M059J (cell line): ENCODE results near the gene VPS41. TPM values are rescaled to one million over a fixed set of nuclear protein-coding genes. Genes with fewer than 3 reads are reported as not detected.
"Not testable (repeated sequence)": the region's sequence is repeated elsewhere in the genome, so short reads cannot be mapped to it uniquely, and the experiment has no call there.

Source experiments
- DNase-seq: peaks from one replicate; pipeline ENCODE4 v3.0.0-alpha.2; 2012; ENCODE audit warnings: low read depth
- total RNA-seq: library from RNA; depleted of rRNA; stranded (reverse); fragments of >200 nt; shearing (Covaris generic); gene quantifications from 2 replicates; pipeline ENCODE4 v1.2.3, GENCODE V29; 2014

The VPS41 gene
- total RNA-seq, 1 experiment from 2014 or later: 54.9 TPM

GRCh38 chr7:38855386-38855785, 53.6 kb downstream of the VPS41 start:
- no peak for DNase-seq

GRCh38 chr7:38854947-38855346, 54.0 kb downstream of the VPS41 start:
- not testable (repeated sequence) for DNase-seq

DNA sequence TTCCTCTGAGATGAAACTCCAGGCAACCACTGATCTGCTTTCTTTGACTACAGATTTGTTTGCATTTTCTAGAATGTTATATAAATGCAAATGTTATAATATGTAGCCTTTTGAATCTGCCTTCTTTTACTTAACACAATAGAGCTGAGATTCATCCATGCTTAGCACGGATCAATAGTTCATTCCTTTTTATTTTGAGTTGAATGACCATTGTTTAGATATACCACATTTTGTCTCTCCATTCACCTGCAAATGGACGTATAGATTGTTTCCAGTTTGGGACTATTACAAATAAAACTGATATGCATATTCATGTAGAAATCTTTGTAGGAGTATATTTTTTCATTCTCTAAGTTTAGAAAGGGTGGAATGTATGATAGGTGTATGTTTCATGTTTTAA, 57.7 kb downstream of the VPS41 start:
- DNase-seq: no peak

GRCh38 chr7:38846280-38846679, 62.7 kb downstream of the VPS41 start:
- DNase-seq: no peak

- DNase-seq: no peak
Measured at GRCh38 chr7:38844952-38845563, 63.9 kb downstream of the VPS41 start.

GRCh38 chr7:38842746-38843145, 66.2 kb downstream of the VPS41 start:
- DNase-seq: no peak

DNA sequence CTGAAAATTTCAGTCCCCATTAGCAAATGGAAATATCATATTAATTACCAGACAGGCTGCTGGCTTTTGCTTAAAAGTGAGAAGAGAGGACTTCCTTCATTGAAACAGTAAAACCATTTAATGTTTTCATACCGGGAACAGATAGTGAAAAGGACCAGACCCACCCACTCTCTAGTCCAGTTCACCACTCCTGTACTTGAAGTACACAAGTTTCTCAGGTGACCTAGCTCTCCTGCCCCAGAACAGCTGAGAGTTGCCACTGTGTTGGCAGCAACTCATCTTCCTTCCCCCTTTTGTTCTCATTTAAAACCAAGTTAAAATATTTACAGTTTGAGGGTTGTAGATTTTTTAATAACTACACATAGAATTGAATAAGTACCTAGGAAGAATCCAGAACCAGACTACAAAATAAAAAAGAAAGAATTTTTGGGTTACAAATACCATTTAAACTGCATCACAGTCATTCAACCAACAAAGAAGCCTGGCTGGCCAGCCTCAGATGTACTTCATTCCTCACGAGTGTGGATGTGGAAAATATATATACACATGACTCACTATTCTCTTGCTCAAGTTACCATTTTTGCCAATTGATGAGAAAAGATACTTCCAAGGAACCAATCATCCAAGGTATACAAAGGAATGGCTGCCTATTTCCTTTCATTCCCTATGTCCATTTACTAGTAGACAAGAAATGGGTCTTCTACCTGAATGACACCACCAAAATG, 68.1 kb downstream of the VPS41 start:
- peak; percentile 73 for DNase-seq

DNA sequence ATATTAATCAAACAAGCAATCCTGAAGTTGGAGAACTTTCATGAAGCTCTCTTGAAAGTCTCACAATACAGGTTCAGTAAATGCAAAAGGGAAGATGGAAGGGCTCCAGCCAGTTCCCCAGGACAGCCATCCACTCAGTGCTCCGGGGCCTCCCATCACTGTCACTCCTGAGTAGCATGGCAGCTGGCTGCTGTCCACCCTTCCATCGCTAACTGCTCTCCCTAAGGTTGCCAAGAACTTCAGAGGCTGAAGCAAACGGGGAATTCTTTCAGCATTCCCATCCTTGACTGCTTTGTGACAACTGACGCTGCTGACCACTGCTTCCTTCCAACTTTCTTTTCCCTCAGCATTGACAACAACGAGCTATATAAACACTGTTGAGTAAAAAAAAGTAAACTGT, 69.1 kb downstream of the VPS41 start:
- no peak for DNase-seq

- no peak for DNase-seq
Measured at GRCh38 chr7:38838725-38839385, 70.1 kb downstream of the VPS41 start.

DNA sequence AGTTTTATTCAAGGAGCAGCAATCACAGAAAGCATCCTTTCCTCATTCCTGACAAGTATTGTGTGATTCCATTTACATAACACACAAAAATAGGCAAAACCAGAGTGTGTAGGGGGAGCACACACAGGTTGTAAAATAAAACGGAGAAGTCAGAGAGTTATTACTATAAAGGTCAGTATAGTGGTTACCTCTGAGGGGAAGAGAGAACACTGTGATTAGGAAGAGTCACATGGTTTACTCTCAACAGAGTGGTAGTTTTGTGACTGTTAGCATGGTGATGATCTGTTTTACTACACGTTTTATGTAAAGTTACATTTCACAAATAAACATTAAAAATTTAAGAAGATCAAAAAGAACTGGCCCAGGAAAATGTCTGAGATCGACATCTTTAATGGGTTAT, 74.6 kb downstream of the VPS41 start:
- DNase-seq: no peak

DNA sequence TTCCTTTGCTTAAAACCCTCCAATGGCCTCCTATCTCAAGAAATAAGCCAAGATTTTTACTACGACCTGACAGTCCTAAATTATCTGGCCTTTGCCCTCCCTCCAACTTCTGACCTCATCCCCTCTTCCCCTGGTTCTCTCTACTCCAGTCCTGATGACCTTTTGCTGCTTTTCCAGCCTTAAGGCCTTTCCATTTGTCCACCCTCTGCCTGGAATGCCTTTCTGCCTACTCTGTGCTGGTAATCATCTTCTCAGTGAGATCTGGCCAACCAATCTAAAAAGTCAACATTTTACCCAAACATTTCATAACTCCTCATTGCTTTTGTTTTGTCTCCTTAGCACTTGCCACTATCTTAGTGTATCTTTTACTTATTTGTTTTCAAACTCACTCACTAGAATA, 75.7 kb downstream of the VPS41 start:
- DNase-seq: no peak

- no peak for DNase-seq
Measured at GRCh38 chr7:38831259-38831996, 77.6 kb downstream of the VPS41 start.

GRCh38 chr7:38830826-38831225, 78.2 kb downstream of the VPS41 start:
- DNase-seq: no peak

GRCh38 chr7:38829488-38830165, 79.4 kb downstream of the VPS41 start:
- no peak for DNase-seq

- DNase-seq: no peak
Measured at GRCh38 chr7:38828026-38828425, 81.0 kb downstream of the VPS41 start.

- no peak for DNase-seq
Measured at GRCh38 chr7:38825721-38826440, 83.1 kb downstream of the VPS41 start.

DNA sequence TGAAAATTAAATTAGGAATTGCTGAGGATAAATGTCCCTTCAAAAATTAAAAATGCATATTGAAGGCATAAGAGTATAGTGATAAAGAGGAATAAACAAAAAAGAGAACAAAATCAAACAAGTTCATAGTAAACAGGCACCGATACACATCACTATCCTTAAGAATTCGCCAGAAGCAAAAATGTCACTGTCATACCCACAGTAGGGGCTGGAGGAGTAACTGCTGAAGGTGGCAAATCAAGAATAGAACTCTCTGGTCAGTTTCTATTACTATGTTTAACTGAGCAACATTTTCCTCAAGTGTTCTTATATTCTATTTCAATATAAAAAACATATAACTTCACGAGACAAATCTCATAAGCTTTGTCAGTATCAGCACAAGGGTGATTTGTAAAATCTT, 84.0 kb downstream of the VPS41 start:
- no peak for DNase-seq

- DNase-seq: peak; percentile 57
Measured at GRCh38 chr7:38822549-38822948, 86.4 kb downstream of the VPS41 start.

DNA sequence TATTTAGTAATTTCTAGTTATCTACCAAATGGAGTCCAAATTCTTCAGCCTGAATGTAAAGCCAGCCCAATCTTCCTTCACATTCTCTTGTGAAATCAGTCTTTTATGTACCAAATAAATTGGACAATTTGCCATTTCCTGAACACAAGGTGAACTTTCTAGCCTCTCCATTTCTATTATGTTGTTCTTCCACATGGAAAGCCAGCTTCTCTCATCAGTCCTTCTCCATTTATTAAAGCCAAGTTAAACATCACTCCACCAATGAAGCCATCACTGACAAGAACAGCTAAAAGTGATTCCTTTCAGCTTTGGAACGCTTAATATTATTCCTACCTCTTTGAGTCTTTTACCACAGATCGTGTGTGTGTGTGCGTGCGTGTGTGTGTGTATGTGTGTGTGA, 88.4 kb downstream of the VPS41 start:
- no peak for DNase-seq

DNA sequence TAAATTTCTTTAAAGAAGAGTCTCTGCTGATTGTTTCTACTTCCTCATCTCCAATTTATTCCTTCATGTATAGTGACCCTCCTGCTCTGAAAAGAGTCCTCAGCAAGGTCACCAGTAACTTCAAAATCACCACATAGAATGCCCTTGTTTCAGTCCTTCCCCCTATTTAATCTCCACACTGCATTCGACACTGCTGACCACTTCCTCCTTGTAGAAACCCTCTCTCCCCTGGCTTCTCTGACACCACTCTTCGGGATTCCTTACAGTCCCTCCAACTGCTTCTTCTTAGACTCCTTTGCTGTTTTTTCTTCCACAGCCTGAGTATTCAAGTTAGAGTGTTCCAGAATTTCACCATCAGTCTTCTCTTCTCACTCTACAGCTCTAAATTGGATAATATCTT, 89.5 kb downstream of the VPS41 start:
- DNase-seq: no peak

- no peak for DNase-seq
Measured at GRCh38 chr7:38817526-38817925, 91.5 kb downstream of the VPS41 start.
